ENCODE measurements around the gene DIP2A.

The DIP2A gene

DNA sequence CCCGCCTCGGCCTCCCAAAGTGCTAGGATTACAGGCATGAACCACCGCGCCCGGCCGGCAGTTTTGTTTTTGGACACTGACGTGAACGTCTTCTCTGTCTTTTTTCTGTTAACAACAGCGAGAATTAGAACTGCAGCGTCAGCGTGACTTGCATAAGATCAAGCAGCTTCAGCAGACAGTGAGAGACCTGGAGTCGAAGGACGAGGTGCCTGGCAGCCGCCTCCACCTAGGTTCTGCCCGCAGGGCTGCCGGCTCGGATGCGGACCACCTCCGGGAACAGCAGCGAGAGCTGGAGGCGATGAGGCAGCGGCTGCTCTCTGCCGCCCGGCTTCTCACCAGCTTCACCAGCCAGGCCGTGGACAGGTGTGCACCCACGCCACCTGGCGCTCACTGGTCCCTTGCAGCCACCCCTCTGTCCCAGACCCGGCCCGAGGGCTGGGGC, 22.9 kb upstream of the DIP2A start:
- Histone ChIP-seq H3K36me3 (ENCODE audit: insufficient read depth, low read length) (peaks cover 89% of the 10 kb centered on the region), H3K9me3 (ENCODE audit: insufficient read depth, low read length, severe bottlenecking) (no peaks in the 10 kb centered on the region), H3K4me2 (ENCODE audit: insufficient read depth, low read length) (no peak overlapping the region), H3K27me3 (ENCODE audit: insufficient read depth, low read length, poor library complexity) (no peaks in the 10 kb centered on the region), H3K27ac (ENCODE audit: low read length) (no peak overlapping the region), H4K20me1 (ENCODE audit: insufficient read depth, low read length) (peaks cover 6% of the 10 kb centered on the region; the same call in 1 of the 2 replicates), H3K79me2 (ENCODE audit: insufficient read depth, low read length) (no peaks in the 10 kb centered on the region; the same call in 1 of the 2 replicates), H3K4me3 (ENCODE audit: low read depth in 1 of 2, low read length in 2 of 2) (no peak overlapping the region), H3K4me1 (ENCODE audit: insufficient read depth, low read length) (no peaks in the 10 kb centered on the region), H2AFZ (ENCODE audit: low read depth, low read length) (no peak overlapping the region), H3K9ac (ENCODE audit: low read depth, low read length) (no peak overlapping the region)
- no peak for ATAC-seq (ENCODE audit: insufficient read depth, low read depth)
- TF ChIP-seq, protein P1, sequence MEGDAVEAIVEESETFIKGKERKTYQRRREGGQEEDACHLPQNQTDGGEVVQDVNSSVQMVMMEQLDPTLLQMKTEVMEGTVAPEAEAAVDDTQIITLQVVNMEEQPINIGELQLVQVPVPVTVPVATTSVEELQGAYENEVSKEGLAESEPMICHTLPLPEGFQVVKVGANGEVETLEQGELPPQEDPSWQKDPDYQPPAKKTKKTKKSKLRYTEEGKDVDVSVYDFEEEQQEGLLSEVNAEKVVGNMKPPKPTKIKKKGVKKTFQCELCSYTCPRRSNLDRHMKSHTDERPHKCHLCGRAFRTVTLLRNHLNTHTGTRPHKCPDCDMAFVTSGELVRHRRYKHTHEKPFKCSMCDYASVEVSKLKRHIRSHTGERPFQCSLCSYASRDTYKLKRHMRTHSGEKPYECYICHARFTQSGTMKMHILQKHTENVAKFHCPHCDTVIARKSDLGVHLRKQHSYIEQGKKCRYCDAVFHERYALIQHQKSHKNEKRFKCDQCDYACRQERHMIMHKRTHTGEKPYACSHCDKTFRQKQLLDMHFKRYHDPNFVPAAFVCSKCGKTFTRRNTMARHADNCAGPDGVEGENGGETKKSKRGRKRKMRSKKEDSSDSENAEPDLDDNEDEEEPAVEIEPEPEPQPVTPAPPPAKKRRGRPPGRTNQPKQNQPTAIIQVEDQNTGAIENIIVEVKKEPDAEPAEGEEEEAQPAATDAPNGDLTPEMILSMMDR (IDR thresholded peaks at IDR 0.05; ENCODE audit: borderline replicate concordance, extremely low read depth, low read length, poor library complexity, severe bottlenecking) = no peak
- no peak for TF ChIP-seq EZH2 (IDR thresholded peaks at IDR 0.05; ENCODE audit: borderline replicate concordance, low read depth, low read length, severe bottlenecking)
- DNase-seq = no peak

DNA sequence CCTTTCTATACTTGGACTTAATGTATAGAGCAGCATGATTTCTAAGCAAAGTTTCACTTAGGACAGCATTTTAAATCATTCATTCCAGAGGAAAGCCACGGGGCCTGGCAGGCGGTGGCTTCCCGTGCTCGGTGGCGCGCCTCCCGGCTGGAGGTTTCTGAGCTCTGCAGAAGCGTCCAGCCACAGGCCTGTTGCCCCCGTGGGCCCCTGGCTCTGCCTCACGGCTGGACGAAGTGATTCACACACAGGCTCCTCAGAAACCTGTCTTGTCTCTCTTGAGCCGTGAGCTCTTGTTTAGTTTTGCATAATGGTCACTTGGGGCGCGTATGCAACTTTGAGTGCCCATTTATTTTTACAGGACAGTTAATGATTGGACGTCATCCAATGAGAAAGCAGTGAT, 22.1 kb upstream of the DIP2A start:
- Histone ChIP-seq H3K9me3 (ENCODE audit: insufficient read depth, low read length, severe bottlenecking) (no peaks in the 10 kb centered on the region), H3K79me2 (ENCODE audit: insufficient read depth, low read length) (no peaks in the 10 kb centered on the region; the same call in 1 of the 2 replicates), H4K20me1 (ENCODE audit: insufficient read depth, low read length) (peaks cover 6% of the 10 kb centered on the region; the same call in 1 of the 2 replicates), H2AFZ (ENCODE audit: low read depth, low read length) (no peak overlapping the region), H3K36me3 (ENCODE audit: insufficient read depth, low read length) (peaks cover 89% of the 10 kb centered on the region), H3K9ac (ENCODE audit: low read depth, low read length) (no peak overlapping the region), H3K4me3 (ENCODE audit: low read depth in 1 of 2, low read length in 2 of 2) (no peak overlapping the region), H3K4me1 (ENCODE audit: insufficient read depth, low read length) (no peaks in the 10 kb centered on the region), H3K27ac (ENCODE audit: low read length) (no peak overlapping the region), H3K4me2 (ENCODE audit: insufficient read depth, low read length) (no peak overlapping the region), H3K27me3 (ENCODE audit: insufficient read depth, low read length, poor library complexity) (no peaks in the 10 kb centered on the region)
- no peak for TF ChIP-seq EZH2 (IDR thresholded peaks at IDR 0.05; ENCODE audit: borderline replicate concordance, low read depth, low read length, severe bottlenecking)
- TF ChIP-seq, protein P1 (IDR thresholded peaks at IDR 0.05; ENCODE audit: borderline replicate concordance, extremely low read depth, low read length, poor library complexity, severe bottlenecking) = no peak
- no peak for DNase-seq
- ATAC-seq (ENCODE audit: insufficient read depth, low read depth) = no peak

DNA sequence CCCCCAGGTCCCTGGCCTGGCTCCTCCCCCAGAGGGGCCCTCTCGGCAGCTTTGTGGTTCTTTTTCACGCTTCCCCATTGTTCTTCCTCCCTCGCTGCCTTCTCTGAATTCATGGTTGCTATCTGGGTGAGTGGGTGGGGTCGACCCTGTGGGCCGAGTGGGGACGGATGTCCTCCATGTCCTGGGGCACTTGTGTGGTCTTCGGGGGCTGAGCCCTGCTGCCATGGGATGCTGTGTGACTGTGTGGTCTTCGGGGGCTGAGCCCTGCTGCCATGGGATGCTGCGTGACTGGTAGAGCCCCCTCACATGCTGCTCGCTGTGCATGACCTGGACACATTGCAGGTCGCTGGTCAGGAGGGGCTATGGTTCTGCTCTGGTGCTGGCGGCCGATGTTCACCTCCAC, 21.6 kb upstream of the DIP2A start:
- no peak for TF ChIP-seq EZH2 (IDR thresholded peaks at IDR 0.05; ENCODE audit: borderline replicate concordance, low read depth, low read length, severe bottlenecking)
- TF ChIP-seq, protein P1 (IDR thresholded peaks at IDR 0.05; ENCODE audit: borderline replicate concordance, extremely low read depth, low read length, poor library complexity, severe bottlenecking) = no peak
- Histone ChIP-seq H3K4me2 (ENCODE audit: insufficient read depth, low read length) (no peak overlapping the region), H3K27me3 (ENCODE audit: insufficient read depth, low read length, poor library complexity) (no peaks in the 10 kb centered on the region), H4K20me1 (ENCODE audit: insufficient read depth, low read length) (peaks cover 6% of the 10 kb centered on the region; the same call in 1 of the 2 replicates), H3K9me3 (ENCODE audit: insufficient read depth, low read length, severe bottlenecking) (no peaks in the 10 kb centered on the region), H3K79me2 (ENCODE audit: insufficient read depth, low read length) (no peaks in the 10 kb centered on the region; the same call in 1 of the 2 replicates), H2AFZ (ENCODE audit: low read depth, low read length) (no peak overlapping the region), H3K9ac (ENCODE audit: low read depth, low read length) (no peak overlapping the region), H3K4me1 (ENCODE audit: insufficient read depth, low read length) (no peaks in the 10 kb centered on the region), H3K4me3 (ENCODE audit: low read depth in 1 of 2, low read length in 2 of 2) (no peak overlapping the region), H3K36me3 (ENCODE audit: insufficient read depth, low read length) (peaks cover 89% of the 10 kb centered on the region), H3K27ac (ENCODE audit: low read length) (no peak overlapping the region)
- DNase-seq (no peak), ATAC-seq (ENCODE audit: insufficient read depth, low read depth) (no peak)

Data from DND-41 (cell line).